A549 (cell line): ENCODE results near the gene CAV3.

Source experiments
- BHLHE40 ChIP-seq: IDR thresholded peaks from 2 replicates; pipeline ENCODE4 v1.6.1; 2012; ENCODE audit warnings: low read depth, low read length, inconsistent platforms
- CBX8 ChIP-seq: fragments of 200-600 bp; sonication (generic); IDR thresholded peaks from 2 replicates; pipeline ENCODE4 v1.6.1; 2016
- CHD4 ChIP-seq: fragments of 200-600 bp; sonication (generic); IDR thresholded peaks from 2 replicates; pipeline ENCODE4 v1.6.1; 2016; ENCODE audit warnings: antibody characterized with exemption, mild to moderate bottlenecking, borderline replicate concordance
- CTCF ChIP-seq: fragments of >200 bp; sonication (Bioruptor Twin); formaldehyde crosslinking; IDR thresholded peaks from 3 replicates; pipeline ENCODE4 v1.5.1; 2016
- HMGXB4 ChIP-seq: fragments of 250-450 bp; sonication (Bioruptor Pico); IDR thresholded peaks from 2 replicates; pipeline ENCODE4 v1.5.0; 2021; ENCODE audit warnings: mild to moderate bottlenecking, moderate library complexity, borderline replicate concordance
- JUN ChIP-seq, 2 experiments: fragments of >200 bp; sonication (Bioruptor Twin); formaldehyde crosslinking; IDR thresholded peaks; 2 replicates in 1 of 2; 3 replicates in 1 of 2; pipeline ENCODE4 v1.6.1; 2016 to 2017
- MAFK ChIP-seq: fragments of 450-650 bp; IDR thresholded peaks from 2 replicates; pipeline ENCODE4 v1.6.1; 2014; ENCODE audit not compliant: partially characterized antibody
- POLR2A ChIP-seq: IDR thresholded peaks from 2 replicates; pipeline ENCODE4 v1.6.1; 2012; ENCODE audit warnings: mild to moderate bottlenecking, low read length
- SREBF2 ChIP-seq: fragments of 450-650 bp; IDR thresholded peaks from 2 replicates; pipeline ENCODE4 v1.6.1; 2014; ENCODE audit warnings: mild to moderate bottlenecking, moderate library complexity

- TF ChIP-seq CTCF (no peak), HMGXB4 (CRISPR knock-in tag) (no peak), MAFK (no peak), CHD4 (no peak), CBX8 (no peak), BHLHE40 (no peak), POLR2A (no peak), JUN (IDR thresholded peaks at IDR 0.05) (no peak), SREBF2 (no peak)
Observed at GRCh38 chr3:8723612-8724011, 10.0 kb upstream of the CAV3 start.
